Measurements from ENCODE around the gene ADAMTS20. TPM values are rescaled to one million over a fixed set of nuclear protein-coding genes. Genes with fewer than 3 reads are reported as not detected.

Gene ADAMTS20
- polyA plus RNA-seq, 1 experiment = not detected

DNA sequence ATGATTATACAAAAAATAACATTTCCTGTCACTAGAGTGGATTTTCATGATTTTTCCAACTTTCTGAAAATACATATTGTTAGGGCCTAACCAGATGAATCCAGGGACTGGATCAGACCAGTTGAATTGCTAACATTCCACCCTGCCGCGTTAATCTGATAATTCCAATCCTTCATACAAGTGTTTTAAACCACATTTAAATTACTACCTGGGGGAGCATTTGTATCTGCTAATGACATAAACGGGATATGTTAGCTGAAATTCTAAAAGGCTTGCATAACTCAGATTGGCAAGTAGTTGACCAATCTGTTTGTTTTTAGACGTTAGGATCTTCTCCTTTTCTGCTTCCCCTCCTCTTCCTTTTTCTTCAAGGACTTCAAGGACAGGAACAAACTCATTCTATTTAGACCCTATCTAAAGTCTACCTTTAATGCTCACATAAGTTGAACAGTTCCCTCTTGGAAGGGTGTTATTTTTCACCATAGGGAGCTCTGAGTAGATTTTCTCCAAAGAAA, 239.0 kb downstream of the ADAMTS20 start:
- Histone ChIP-seq H3K4me3 (ENCODE audit: low read depth, low read length) (no peak overlapping the region), H3K27me3 (ENCODE audit: control insufficient read depth, insufficient read depth, low read length) (no peaks in the 10 kb centered on the region), H3K36me3 (ENCODE audit: control insufficient read depth, insufficient read depth, low read length) (no peaks in the 10 kb centered on the region)
- no peak for DNase-seq (ENCODE audit: low read depth)
- ChIA-PET CTCF (interaction anchor here (0.6 kb wide), 1 partner anchor 744 kb away, joined by 3 read pairs; no protein-coding TSS in a partner anchor), POLR2A (no interaction called here)
- TF ChIP-seq, protein P1, sequence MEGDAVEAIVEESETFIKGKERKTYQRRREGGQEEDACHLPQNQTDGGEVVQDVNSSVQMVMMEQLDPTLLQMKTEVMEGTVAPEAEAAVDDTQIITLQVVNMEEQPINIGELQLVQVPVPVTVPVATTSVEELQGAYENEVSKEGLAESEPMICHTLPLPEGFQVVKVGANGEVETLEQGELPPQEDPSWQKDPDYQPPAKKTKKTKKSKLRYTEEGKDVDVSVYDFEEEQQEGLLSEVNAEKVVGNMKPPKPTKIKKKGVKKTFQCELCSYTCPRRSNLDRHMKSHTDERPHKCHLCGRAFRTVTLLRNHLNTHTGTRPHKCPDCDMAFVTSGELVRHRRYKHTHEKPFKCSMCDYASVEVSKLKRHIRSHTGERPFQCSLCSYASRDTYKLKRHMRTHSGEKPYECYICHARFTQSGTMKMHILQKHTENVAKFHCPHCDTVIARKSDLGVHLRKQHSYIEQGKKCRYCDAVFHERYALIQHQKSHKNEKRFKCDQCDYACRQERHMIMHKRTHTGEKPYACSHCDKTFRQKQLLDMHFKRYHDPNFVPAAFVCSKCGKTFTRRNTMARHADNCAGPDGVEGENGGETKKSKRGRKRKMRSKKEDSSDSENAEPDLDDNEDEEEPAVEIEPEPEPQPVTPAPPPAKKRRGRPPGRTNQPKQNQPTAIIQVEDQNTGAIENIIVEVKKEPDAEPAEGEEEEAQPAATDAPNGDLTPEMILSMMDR (IDR thresholded peaks at IDR 0.05; ENCODE audit: insufficient read depth, low read depth, low read length) = no peak

DNA sequence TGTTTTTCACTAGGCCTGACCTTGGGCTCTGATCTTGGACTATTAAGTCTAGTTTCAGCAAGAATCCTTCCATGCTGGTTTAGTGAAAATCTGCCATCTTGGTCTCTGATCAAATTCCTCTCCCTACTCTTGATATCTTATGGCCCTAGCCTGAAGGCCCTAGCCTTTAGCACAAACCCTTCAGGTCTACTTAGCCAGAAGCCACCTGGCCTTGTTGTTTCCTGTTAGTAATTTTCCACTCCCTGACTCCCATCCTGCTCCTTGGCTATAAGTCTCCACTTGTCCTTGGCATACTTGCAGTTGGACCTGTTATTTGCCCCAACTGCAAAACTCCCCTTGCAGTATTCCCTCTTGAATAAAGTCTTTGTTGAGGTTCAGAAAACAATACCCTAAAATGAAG, 241.4 kb downstream of the ADAMTS20 start:
- Histone ChIP-seq H3K4me3 (ENCODE audit: low read depth, low read length) (no peak overlapping the region), H3K27me3 (ENCODE audit: control insufficient read depth, insufficient read depth, low read length) (no peaks in the 10 kb centered on the region), H3K36me3 (ENCODE audit: control insufficient read depth, insufficient read depth, low read length) (no peaks in the 10 kb centered on the region)
- DNase-seq (ENCODE audit: low read depth) = no peak
- ChIA-PET CTCF (no interaction called here), POLR2A (no interaction called here)
- TF ChIP-seq, protein P1 (IDR thresholded peaks at IDR 0.05; ENCODE audit: insufficient read depth, low read depth, low read length) = no peak

DNA sequence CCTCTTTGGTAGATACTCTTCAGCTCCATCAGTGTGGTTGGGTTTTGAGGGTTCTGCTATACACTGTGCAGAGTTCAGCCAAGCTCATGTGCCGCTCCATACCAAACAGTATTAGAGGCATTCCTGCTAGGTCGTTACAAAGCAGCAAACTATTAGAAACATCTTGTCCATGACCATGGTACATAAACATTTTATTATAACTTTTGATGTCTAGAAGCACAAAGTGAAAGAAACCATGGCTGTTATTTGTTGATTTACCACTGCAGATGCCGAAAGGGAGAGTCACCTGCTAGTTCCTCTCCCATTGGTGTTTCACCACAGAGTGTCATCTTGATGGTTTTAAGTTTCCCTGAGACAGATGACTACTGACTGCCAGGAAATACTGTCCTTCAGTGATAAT, 242.0 kb downstream of the ADAMTS20 start:
- no peaks in the 10 kb centered on the region for H3K27me3 ChIP-seq (ENCODE audit: control insufficient read depth, insufficient read depth, low read length)
- peak; percentile 95 for DNase-seq (ENCODE audit: low read depth)
- H3K36me3 ChIP-seq (ENCODE audit: control insufficient read depth, insufficient read depth, low read length) = no peaks in the 10 kb centered on the region
- CTCF ChIA-PET = interaction anchor here (1.0 to 1.5 kb wide), 2 partner anchors 19 to 26 kb away, joined by 3 to 6 read pairs; no protein-coding TSS in a partner anchor
- POLR2A ChIA-PET = interaction anchor here (0.5 kb wide), 1 partner anchor 511 kb away, joined by 3 read pairs; no protein-coding TSS in a partner anchor
- TF ChIP-seq, protein P1 (IDR thresholded peaks at IDR 0.05; ENCODE audit: insufficient read depth, low read depth, low read length) = no peak
- no peak overlapping the region for H3K4me3 ChIP-seq (ENCODE audit: low read depth, low read length)

DNA sequence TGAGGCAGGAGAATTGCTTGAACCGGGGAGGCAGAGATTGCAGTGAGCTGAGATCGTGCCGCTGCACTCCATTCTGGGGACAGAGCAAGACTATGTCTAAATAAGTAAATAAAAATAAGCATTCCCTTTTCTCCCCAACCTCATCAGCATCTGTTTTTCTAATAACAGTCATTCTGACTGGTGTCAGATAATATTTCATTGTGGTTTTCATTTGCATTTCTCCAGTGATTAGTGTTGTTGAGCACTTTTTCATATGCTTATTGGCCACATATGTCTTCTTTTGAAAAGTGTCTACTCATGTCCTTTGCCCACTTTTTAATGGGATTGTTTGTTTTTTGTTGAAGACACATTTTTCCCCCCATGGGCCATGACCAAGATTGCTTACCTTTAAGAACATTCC, 243.2 kb downstream of the ADAMTS20 start:
- DNase-seq (ENCODE audit: low read depth) = no peak
- ChIA-PET CTCF (interaction anchor here (1.5 kb wide), 1 partner anchor 27 kb away, joined by 6 read pairs; no protein-coding TSS in a partner anchor), POLR2A (no interaction called here)
- Histone ChIP-seq H3K4me3 (ENCODE audit: low read depth, low read length) (no peak overlapping the region), H3K36me3 (ENCODE audit: control insufficient read depth, insufficient read depth, low read length) (no peaks in the 10 kb centered on the region), H3K27me3 (ENCODE audit: control insufficient read depth, insufficient read depth, low read length) (no peaks in the 10 kb centered on the region)
- TF ChIP-seq, protein P1 (IDR thresholded peaks at IDR 0.05; ENCODE audit: insufficient read depth, low read depth, low read length) = no peak

DNA sequence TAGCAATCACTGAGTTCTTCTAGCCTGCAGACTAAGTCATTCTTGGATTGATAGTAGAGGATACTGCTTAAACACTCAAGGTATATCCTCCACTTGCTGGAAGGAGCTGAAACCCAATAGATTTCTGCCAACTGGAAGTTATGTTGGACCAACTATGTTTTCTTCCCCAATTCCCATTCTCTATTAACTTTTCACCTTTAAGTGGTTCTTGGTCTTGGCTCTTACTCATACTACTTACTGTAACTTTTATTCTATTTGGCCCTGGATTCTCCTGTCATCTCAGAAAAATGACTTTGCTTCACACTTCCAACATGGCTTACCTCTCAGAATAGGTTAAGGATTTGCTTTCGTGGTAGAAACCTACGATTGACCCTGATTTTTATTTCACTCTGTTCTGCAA, 244.9 kb downstream of the ADAMTS20 start:
- CTCF ChIA-PET = no interaction called here
- Histone ChIP-seq H3K36me3 (ENCODE audit: control insufficient read depth, insufficient read depth, low read length) (no peaks in the 10 kb centered on the region), H3K27me3 (ENCODE audit: control insufficient read depth, insufficient read depth, low read length) (no peaks in the 10 kb centered on the region), H3K4me3 (ENCODE audit: low read depth, low read length) (no peak overlapping the region)
- no peak for DNase-seq (ENCODE audit: low read depth)
- TF ChIP-seq, protein P1 (IDR thresholded peaks at IDR 0.05; ENCODE audit: insufficient read depth, low read depth, low read length) = no peak
- POLR2A ChIA-PET = no interaction called here

Data from BJ (cell line).